Upper lobe of left lung (tissue), 6 donors: ENCODE measurements around the gene JAZF1. TPM values are rescaled to one million over a fixed set of nuclear protein-coding genes. Genes with fewer than 3 reads are reported as not detected.
A peak's percentile ranks its signal among the peaks of the same experiment; 100 is the strongest.

Experiments
- ATAC-seq, 2 donors: fragments of 200-7000 bp; cut with Tn5 transposase; one replicate each; pipeline ENCODE4 v1.9.1; 2022; ENCODE audit warnings: mild to moderate bottlenecking in 2 of 2, moderate library complexity in 2 of 2; ENCODE audit not compliant: low FRiP score in 2 of 2
- DNase-seq, 2 donors: peaks; one replicate each; pipeline ENCODE4 v3.0.0-alpha.2; 2019 to 2020
- H3K27ac ChIP-seq, 4 donors: fragments of 200-600 bp; sonication (generic); one replicate each; pipeline ENCODE4 v1.5.1; 2016 to 2019
- H3K27me3 ChIP-seq, 4 donors: fragments of 200-600 bp; sonication (generic); one replicate each; pipeline ENCODE4 v1.5.1; 2017 to 2019
- H3K36me3 ChIP-seq, 4 donors: fragments of 200-600 bp; sonication (generic); one replicate each; pipeline ENCODE4 v1.5.1; 2016 to 2019
- H3K4me1 ChIP-seq, 4 donors: fragments of 200-600 bp; sonication (generic); one replicate each; pipeline ENCODE4 v1.5.1; 2018 to 2019
- H3K4me3 ChIP-seq, 4 donors: fragments of 200-600 bp; sonication (generic); one replicate each; pipeline ENCODE4 v1.5.1; 2017 to 2019; ENCODE audit warnings: mild to moderate bottlenecking in 2 of 4, moderate library complexity in 1 of 4
- H3K9me3 ChIP-seq, 4 donors: fragments of 200-600 bp; sonication (generic); one replicate each; pipeline ENCODE4 v1.5.1; 2018 to 2019
- EP300 ChIP-seq, 4 donors: sonication (generic); formaldehyde crosslinking; IDR thresholded peaks; one replicate each; pipeline ENCODE4 v1.5.1; 2017; ENCODE audit warnings: antibody characterized with exemption in 4 of 4, control low read depth in 2 of 4
- POLR2A ChIP-seq, 4 donors: fragments of 450-650 bp; IDR thresholded peaks; one replicate each; pipeline ENCODE4 v1.5.1; 2016 to 2017; ENCODE audit warnings: antibody characterized with exemption in 4 of 4, mild to moderate bottlenecking in 2 of 4
- POLR2AphosphoS5 ChIP-seq, 2 donors: sonication (generic); formaldehyde crosslinking; IDR thresholded peaks; one replicate each; pipeline ENCODE4 v1.5.1; 2017; ENCODE audit warnings: antibody characterized with exemption in 2 of 2
- WGBS, 2 donors: methylation state at CpG; one replicate each; pipeline ENCODE4 v1.1.5; 2017 to 2018; 5-methylcytosine and 5-hydroxymethylcytosine counted together
- total RNA-seq, 6 donors: library from RNA; depleted of rRNA in 4 of 6; stranded (reverse); fragments of >200 nt in 4 of 6; gene quantifications; one replicate each; pipeline versions ENCODE4 v1.1.0 to v1.2.1, GENCODE V29; 2016 to 2021
- TF ChIP-seq, protein P1 (sequence below), 6 experiments: fragments of 450-650 bp in 4 of 6; fragments of 200-600 bp in 2 of 6; sonication (generic) in 2 of 6; IDR thresholded peaks; one replicate each; pipeline ENCODE4 v1.5.1; 2016 to 2019; ENCODE audit warnings: antibody characterized with exemption in 6 of 6
- donor health status: DM: no; HTN: no; CAD: no; lungs with moderate emphysema.
- donor health status: DM: no; HTN: yes; CAD: no; lungs with severe emphysema.

Gene JAZF1
- total RNA-seq, 6 donors from 2014 or later = 4.2 to 19.4 (median 12.4) TPM

GRCh38 chr7:28133872-28134271 is 46.7 kb downstream of the JAZF1 start:
- 93 to 100% methylated on average over 1 of the region's 1 CpG for WGBS, 2 donors
- H3K36me3 ChIP-seq = peaks cover 0 to 4% (median 0%) of the 10 kb centered on the region in 4 donors
- no peaks in the 10 kb centered on the region for H3K27me3 ChIP-seq
- no peak for DNase-seq
- no peak for ATAC-seq
- H3K9me3 ChIP-seq = no peaks in the 10 kb centered on the region
- H3K27ac ChIP-seq = no peak overlapping the region
- no peak overlapping the region for H3K4me3 ChIP-seq
- TF ChIP-seq, protein P1, sequence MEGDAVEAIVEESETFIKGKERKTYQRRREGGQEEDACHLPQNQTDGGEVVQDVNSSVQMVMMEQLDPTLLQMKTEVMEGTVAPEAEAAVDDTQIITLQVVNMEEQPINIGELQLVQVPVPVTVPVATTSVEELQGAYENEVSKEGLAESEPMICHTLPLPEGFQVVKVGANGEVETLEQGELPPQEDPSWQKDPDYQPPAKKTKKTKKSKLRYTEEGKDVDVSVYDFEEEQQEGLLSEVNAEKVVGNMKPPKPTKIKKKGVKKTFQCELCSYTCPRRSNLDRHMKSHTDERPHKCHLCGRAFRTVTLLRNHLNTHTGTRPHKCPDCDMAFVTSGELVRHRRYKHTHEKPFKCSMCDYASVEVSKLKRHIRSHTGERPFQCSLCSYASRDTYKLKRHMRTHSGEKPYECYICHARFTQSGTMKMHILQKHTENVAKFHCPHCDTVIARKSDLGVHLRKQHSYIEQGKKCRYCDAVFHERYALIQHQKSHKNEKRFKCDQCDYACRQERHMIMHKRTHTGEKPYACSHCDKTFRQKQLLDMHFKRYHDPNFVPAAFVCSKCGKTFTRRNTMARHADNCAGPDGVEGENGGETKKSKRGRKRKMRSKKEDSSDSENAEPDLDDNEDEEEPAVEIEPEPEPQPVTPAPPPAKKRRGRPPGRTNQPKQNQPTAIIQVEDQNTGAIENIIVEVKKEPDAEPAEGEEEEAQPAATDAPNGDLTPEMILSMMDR (IDR thresholded peaks at IDR 0.05) = no peak
- no peak for TF ChIP-seq POLR2AphosphoS5 (IDR thresholded peaks at IDR 0.05)
- no peak for TF ChIP-seq EP300 (IDR thresholded peaks at IDR 0.05)
- no peak for TF ChIP-seq POLR2A (IDR thresholded peaks at IDR 0.05)
- peaks cover 0 to 13% (median 3%) of the 10 kb centered on the region in 4 donors for H3K4me1 ChIP-seq

DNA sequence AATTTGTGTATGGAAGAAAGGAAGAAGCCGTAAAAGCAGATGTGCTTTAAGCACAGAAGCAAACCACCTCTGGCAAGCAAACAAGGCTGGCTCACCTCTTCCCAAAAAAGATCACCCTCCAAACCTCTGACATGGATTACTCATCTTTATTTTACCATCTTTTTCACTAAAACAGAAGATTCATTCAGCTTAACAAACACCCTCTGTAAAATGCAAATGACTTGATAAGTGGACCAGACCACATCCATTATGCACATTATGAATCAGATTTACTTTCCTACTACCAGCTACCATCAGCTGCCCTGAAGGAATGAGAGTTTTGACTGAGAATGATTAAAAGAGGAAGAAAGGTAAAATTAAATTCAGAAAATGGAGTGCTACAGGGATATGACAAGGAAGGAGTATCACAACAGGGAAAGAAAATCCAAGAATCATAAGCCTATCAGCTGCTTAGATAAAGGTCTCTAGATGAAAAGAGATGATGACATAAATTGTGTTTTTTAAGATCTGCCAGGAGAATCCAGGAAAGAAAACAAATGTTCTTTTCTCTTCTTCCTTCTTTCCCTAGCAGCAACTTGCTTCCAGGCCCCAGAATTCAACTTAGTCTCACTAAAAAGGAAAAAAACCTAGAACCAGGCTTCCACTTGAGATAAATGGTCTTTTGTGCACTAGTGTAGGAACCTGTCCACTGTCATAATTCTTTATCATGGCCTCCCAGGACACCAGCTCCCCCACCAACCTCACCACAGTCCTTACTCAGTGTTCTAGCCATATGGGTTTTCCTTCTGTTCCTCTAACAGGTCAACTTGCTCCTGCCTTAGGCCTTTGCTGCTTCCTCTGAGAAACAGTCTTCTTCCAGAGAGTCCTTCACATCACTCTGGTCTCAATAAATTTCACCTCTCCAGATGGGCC is 47.4 kb downstream of the JAZF1 start:
- Histone ChIP-seq H3K27ac (no peak overlapping the region), H3K36me3 (peaks cover 0 to 4% (median 0%) of the 10 kb centered on the region in 4 donors), H3K9me3 (no peaks in the 10 kb centered on the region), H3K27me3 (no peaks in the 10 kb centered on the region), H3K4me3 (no peak overlapping the region), H3K4me1 (peaks cover 0 to 13% (median 3%) of the 10 kb centered on the region in 4 donors)
- ATAC-seq (no peak), DNase-seq (no peak)
- TF ChIP-seq POLR2A (IDR thresholded peaks at IDR 0.05) (no peak), POLR2AphosphoS5 (IDR thresholded peaks at IDR 0.05) (no peak)
- TF ChIP-seq, protein P1 (IDR thresholded peaks at IDR 0.05) = no peak
- 96% methylated on average over 1 of the region's 1 CpG for WGBS, 2 donors

GRCh38 chr7:28130277-28130676 is 50.3 kb downstream of the JAZF1 start:
- ATAC-seq (no peak), DNase-seq (no peak)
- Histone ChIP-seq H3K4me1 (peaks cover 0 to 10% (median 1%) of the 10 kb centered on the region in 4 donors), H3K27me3 (no peaks in the 10 kb centered on the region), H3K36me3 (no peaks in the 10 kb centered on the region), H3K9me3 (no peaks in the 10 kb centered on the region), H3K27ac (no peak overlapping the region), H3K4me3 (no peak overlapping the region)
- WGBS, 2 donors = 81 to 91% methylated on average over 3 of the region's 3 CpGs
- TF ChIP-seq POLR2A (IDR thresholded peaks at IDR 0.05) (no peak), POLR2AphosphoS5 (IDR thresholded peaks at IDR 0.05) (no peak)
- TF ChIP-seq, protein P1 (IDR thresholded peaks at IDR 0.05) = no peak

DNA sequence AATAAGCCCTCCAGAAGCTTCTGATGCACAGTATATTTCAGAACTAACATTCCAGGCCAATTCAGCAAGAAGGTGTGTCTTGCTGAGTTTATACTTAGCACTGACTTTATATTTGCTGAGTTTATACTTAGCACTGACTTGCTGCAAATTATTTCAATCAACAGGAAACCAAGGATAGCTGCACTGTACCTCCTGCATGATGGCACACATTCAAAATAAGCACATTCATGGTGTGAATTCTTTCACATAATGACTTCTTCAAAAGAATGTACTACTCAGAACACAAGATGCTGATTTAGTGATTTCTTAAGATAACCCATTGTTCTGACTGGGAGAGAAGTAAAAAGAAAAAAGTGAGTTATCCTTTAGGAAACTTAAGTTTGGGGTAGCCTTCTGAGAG is 52.0 kb downstream of the JAZF1 start:
- peaks cover 0 to 4% (median 0%) of the 10 kb centered on the region in 4 donors for H3K4me1 ChIP-seq
- no peak for DNase-seq

DNA sequence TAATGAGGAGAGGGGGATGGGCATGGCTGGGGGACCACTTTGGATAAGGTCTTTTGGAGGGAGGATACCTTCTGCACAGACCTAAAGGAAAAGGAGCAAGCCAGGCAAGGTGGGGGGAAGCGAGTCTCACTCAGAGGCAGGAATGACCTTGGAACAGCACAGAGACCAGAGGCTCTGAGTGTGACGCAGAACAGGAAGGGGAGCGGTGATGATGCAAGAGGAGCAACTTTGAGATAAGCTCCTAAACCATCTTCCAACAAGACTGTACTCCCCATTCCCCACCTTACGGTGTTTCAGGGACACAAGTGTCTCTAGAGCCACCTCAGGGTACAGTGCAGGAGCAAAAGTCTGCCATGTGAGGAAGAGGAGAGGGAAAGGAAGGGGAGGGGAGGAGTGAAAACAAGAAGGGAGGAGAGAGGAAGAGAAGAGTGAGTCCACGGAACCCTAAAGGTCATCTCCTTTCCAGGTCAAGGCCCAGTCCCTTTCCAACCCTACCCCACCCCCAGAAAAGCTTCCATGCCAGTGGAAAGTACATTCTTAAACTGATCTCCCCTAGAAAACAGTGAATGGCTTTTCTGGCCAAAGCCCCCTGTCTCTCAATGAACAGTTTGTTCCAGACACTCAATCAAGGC is 54.1 kb downstream of the JAZF1 start:
- no peak overlapping the region for H3K4me3 ChIP-seq
- DNase-seq (no peak), ATAC-seq (peak in 1 of 2 donors; percentile 67)
- H3K9me3 ChIP-seq = no peaks in the 10 kb centered on the region
- no peaks in the 10 kb centered on the region for H3K36me3 ChIP-seq
- H3K27ac ChIP-seq = no peak overlapping the region
- H3K27me3 ChIP-seq = no peaks in the 10 kb centered on the region
- 81 to 90% methylated on average over 5 of the region's 5 CpGs for WGBS, 2 donors
- H3K4me1 ChIP-seq = peaks cover 0 to 4% (median 0%) of the 10 kb centered on the region in 4 donors
- TF ChIP-seq EP300 (IDR thresholded peaks at IDR 0.05) (no peak), POLR2AphosphoS5 (IDR thresholded peaks at IDR 0.05) (no peak), POLR2A (IDR thresholded peaks at IDR 0.05) (no peak)
- TF ChIP-seq, protein P1 (IDR thresholded peaks at IDR 0.05) = no peak

More for the DNA sequence above, 52.0 kb downstream of the JAZF1 start:
- ATAC-seq = no peak
- no peaks in the 10 kb centered on the region for H3K27me3 ChIP-seq
- no peak overlapping the region for H3K27ac ChIP-seq
- no peak for TF ChIP-seq EP300 (IDR thresholded peaks at IDR 0.05)
- no peak for TF ChIP-seq POLR2A (IDR thresholded peaks at IDR 0.05)
- H3K36me3 ChIP-seq = no peaks in the 10 kb centered on the region
- no peak overlapping the region for H3K4me3 ChIP-seq
- H3K9me3 ChIP-seq = no peaks in the 10 kb centered on the region
